GM12892 (cell line): Measurements from ENCODE around the gene TM9SF1. TPM values are rescaled to one million over a fixed set of nuclear protein-coding genes. Genes with fewer than 3 reads are reported as not detected.
A peak's percentile ranks its signal among the peaks of the same experiment; 100 is the strongest.

Experiments used
- DNase-seq: peaks from one replicate; pipeline ENCODE4 v3.0.0; 2011; ENCODE audit not compliant: insufficient read length
- FAIRE-seq: peaks from 2 replicates; lab custom pipeline; 2011; peaks lifted over from hg19 to GRCh38; lab: Jason Lieb, UNC
- POLR2A ChIP-seq: IDR thresholded peaks from 2 replicates; pipeline ENCODE4 v1.6.1; 2011; ENCODE audit warnings: low read depth, low read length, control low read depth
- POLR2AphosphoS5 ChIP-seq: IDR thresholded peaks from 2 replicates; pipeline ENCODE4 v1.6.1; 2011; ENCODE audit warnings: low read depth, low read length, control low read depth
- TAF1 ChIP-seq: IDR thresholded peaks from 2 replicates; pipeline ENCODE4 v1.6.1; 2011; ENCODE audit warnings: low read depth, mild to moderate bottlenecking, control low read depth, low read length, borderline replicate concordance
- polyA plus RNA-seq: library from polyadenylated mRNA; unstranded; fragments of >200 nt; gene quantifications from one replicate; pipeline ENCODE4 v1.2.1, GENCODE V29; 2012; ENCODE audit warnings: missing spikeins, inconsistent platforms; ENCODE audit not compliant: missing spikeins

Gene TM9SF1, protein sequence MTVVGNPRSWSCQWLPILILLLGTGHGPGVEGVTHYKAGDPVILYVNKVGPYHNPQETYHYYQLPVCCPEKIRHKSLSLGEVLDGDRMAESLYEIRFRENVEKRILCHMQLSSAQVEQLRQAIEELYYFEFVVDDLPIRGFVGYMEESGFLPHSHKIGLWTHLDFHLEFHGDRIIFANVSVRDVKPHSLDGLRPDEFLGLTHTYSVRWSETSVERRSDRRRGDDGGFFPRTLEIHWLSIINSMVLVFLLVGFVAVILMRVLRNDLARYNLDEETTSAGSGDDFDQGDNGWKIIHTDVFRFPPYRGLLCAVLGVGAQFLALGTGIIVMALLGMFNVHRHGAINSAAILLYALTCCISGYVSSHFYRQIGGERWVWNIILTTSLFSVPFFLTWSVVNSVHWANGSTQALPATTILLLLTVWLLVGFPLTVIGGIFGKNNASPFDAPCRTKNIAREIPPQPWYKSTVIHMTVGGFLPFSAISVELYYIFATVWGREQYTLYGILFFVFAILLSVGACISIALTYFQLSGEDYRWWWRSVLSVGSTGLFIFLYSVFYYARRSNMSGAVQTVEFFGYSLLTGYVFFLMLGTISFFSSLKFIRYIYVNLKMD
- 7.8 TPM for polyA plus RNA-seq

- FAIRE-seq = peak; percentile 92
- DNase-seq = peak; percentile 94
- TF ChIP-seq TAF1 (peak; percentile 14; the same call in 1 of the 2 replicates), POLR2A (peak; percentile 72), POLR2AphosphoS5 (peak; percentile 57; the same call in 1 of the 2 replicates)
These were observed at the start of gene TM9SF1 for GRCh38 chr14:24195186-24196070. TSS of gene TM9SF1 (minus strand) at chr14:24195441. CDS start at chr14:24195019, 422 bp downstream.

- FAIRE-seq (no peak), DNase-seq (no peak)
- no peak for TF ChIP-seq POLR2AphosphoS5
- TF ChIP-seq POLR2A = no peak
- no peak for TF ChIP-seq TAF1
These were observed 48.1 kb upstream of the TM9SF1 start for GRCh38 chr14:24243336-24243836.

GRCh38 chr14:24241829-24242443 is 46.7 kb upstream of the TM9SF1 start:
- peak; percentile 98 for DNase-seq
- FAIRE-seq = peak; percentile 9
- TF ChIP-seq POLR2A (no peak), POLR2AphosphoS5 (no peak), TAF1 (no peak)

GRCh38 chr14:24240110-24240918 is 45.1 kb upstream of the TM9SF1 start:
- no peak for FAIRE-seq
- DNase-seq = no peak
- TF ChIP-seq POLR2AphosphoS5 (no peak), TAF1 (no peak), POLR2A (no peak; the same call in 1 of the 2 replicates)

- no peak for FAIRE-seq
- TF ChIP-seq TAF1 (no peak), POLR2A (peak; percentile 25; the same call in 1 of the 2 replicates), POLR2AphosphoS5 (0 out of 2 replicates have a peak, but pooled peaks have one; percentile 40)
- DNase-seq = no peak
These were observed 43.3 kb upstream of the TM9SF1 start for GRCh38 chr14:24238527-24239037.

DNA sequence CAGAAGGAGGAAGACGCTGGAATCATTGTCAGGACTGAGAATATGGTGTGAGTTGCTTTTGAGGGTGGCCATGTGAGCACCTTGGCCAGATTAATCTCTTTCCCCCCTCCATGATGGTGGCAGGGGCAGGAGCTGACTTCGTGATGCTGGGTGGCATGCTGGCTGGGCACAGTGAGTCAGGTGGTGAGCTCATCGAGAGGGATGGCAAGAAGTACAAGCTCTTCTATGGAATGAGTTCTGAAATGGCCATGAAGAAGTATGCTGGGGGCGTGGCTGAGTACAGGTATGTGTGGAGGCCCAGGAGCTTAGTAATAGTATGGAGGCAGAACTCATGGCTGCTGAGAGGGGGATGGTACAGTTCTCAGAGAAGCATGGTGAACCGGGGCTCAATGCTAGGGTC is 42.9 kb upstream of the TM9SF1 start:
- FAIRE-seq = no peak
- TF ChIP-seq TAF1 = no peak
- DNase-seq = no peak

- TF ChIP-seq POLR2AphosphoS5 (no peak; the same call in 1 of the 2 replicates), POLR2A (no peak; the same call in 1 of the 2 replicates), TAF1 (no peak)
- FAIRE-seq (no peak), DNase-seq (no peak)
These were observed 42.3 kb upstream of the TM9SF1 start for GRCh38 chr14:24237463-24237955.

DNA sequence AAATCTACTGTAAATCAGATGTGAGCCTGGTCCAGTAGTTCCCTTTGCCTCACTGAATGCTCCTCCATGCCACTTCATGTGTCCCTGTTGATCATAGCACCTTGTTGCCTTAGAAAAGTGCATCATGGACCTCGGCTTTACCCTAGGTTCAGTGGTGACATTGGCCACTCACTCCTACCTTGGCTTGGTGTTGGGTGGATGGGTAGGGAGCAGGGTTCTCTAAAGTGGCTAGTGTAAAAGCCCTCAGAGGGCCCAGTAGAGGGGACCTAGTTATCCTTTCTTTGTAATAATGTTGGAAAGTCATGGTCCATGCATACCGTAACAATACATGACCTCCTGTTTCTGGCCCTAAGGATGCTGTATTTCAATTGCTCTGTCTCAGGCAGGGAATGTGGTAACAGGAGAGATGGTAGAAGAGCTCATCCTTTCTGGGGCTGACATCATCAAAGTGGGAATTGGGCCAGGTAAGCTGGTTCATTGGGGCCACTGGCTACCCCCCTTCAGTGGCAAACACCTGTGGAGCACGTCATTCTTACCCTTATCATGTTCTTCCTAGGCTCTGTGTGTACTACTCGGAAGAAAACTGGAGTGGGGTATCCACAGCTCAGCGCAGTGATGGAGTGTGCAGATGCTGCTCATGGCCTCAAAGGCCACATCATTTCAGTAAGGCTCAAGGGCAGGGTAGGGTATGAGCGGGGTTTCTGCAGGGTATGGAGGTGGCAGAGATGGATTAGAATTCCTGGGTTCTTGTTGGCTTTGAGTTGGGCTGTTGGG is 41.6 kb upstream of the TM9SF1 start:
- FAIRE-seq (no peak), DNase-seq (no peak)
- TF ChIP-seq POLR2A = peak; percentile 35; the same call in 1 of the 2 replicates
- TF ChIP-seq TAF1 = no peak
- TF ChIP-seq POLR2AphosphoS5 = peak; percentile 53; the same call in 1 of the 2 replicates
